Retina (tissue), 1 donor: ENCODE results near the gene TDRD15.
"Not testable (repeated sequence)": the region's sequence is repeated elsewhere in the genome, so short reads cannot be mapped to it uniquely, and the experiment has no call there.

Experiments used
- DNase-seq: peaks from one replicate; pipeline ENCODE4 v3.0.0-alpha.2; 2016

Gene TDRD15

GRCh38 chr2:21123473-21124393 is at the start of gene TDRD15:
TSS of gene TDRD15 (plus strand) at chr2:21123968. CDS start at chr2:21137468, 13,500 bp downstream.
- DNase-seq: no peak

GRCh38 chr2:21078296-21078695 is 45.5 kb upstream of the TDRD15 start:
- DNase-seq: no peak

DNA sequence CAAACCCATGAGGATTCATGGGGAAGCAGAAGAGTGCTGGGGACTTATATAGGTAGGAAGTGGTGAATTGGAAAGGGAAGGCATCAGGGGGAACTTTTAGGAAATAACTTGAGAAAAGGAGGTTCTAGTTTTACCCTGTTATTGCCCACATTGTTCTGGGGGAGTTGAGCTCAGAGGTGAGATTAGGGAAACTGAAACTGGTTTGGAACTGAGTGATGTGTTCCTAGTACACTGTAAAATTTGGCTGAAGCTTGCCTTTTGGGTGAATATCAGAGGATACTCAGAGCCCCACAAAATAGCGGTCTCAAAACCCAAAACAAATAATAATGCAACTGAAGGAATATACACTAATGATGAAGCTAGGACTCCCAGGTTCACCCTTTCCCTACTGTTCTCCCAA is 40.3 kb upstream of the TDRD15 start:
- DNase-seq: no peak

GRCh38 chr2:21084401-21084800 is 39.4 kb upstream of the TDRD15 start:
- no peak for DNase-seq

DNA sequence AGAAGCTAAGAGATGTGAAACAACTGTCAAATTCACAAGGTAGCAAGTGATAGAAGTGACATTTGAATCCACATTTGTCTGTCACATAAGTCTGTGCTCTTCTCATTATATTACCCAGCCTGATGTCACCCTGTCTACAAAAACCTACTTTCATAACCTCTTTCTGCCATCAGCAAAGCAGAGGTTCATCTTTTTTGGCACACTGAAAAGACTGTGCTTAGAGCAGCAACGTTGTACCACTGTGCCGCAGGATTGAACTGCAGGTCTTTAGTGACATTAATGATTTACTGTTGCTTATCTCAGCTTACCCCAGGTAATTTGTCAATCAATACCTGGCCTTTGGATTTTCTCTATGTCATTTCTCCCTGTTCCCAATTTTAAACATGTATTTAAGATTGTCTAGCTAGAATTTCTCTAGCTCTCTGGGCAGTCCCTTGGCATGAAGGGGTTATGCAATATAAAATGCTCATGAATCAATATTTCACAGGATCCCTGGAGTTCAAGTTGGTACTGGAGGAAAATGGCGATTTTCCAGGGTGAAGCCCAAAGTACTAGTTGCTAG is 31.4 kb upstream of the TDRD15 start:
- DNase-seq: no peak

DNA sequence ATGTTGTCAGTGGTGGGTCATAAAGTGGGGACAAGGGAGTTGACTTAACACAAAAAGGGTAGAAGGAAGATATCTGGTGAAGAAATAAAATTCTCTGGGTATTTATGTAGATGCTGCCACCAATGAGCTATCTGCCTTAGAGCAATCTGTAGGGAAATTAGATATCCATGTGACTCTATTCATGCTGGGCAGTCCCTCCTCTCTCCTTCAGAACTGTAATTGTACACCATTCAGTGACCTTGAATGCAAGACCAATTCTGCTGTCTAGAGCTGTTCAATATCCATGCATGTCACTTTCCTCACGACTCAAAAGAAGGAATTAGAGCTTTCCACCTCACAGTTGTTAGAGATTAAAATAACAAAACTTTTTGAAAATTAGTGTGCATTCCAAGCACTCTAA is 28.6 kb upstream of the TDRD15 start:
- DNase-seq: no peak

- DNase-seq: no peak
Measured at GRCh38 chr2:21095714-21096113, 28.1 kb upstream of the TDRD15 start.

DNA sequence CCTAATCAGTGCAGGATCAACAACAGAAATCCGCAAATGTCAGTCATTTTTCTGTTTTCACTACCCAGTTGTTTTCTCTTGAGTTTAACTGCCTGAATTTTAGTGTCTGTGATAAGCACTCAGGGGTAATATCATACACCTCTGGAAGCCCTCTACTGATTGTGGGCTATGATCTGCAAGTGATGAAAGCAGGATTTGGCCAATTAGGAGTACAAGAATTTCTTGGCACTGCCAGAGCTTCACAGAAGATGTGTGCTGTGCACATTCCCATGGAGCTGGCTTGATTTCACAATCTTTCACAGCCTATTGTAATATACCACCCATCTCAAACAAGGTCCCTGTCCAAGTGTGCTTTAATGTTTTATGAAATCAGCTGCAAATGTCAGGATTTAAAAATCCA is 27.3 kb upstream of the TDRD15 start:
- DNase-seq: no peak

GRCh38 chr2:21097331-21097730 is 26.4 kb upstream of the TDRD15 start:
- no peak for DNase-seq

GRCh38 chr2:21098294-21098693 is 25.5 kb upstream of the TDRD15 start:
- DNase-seq: no peak

DNA sequence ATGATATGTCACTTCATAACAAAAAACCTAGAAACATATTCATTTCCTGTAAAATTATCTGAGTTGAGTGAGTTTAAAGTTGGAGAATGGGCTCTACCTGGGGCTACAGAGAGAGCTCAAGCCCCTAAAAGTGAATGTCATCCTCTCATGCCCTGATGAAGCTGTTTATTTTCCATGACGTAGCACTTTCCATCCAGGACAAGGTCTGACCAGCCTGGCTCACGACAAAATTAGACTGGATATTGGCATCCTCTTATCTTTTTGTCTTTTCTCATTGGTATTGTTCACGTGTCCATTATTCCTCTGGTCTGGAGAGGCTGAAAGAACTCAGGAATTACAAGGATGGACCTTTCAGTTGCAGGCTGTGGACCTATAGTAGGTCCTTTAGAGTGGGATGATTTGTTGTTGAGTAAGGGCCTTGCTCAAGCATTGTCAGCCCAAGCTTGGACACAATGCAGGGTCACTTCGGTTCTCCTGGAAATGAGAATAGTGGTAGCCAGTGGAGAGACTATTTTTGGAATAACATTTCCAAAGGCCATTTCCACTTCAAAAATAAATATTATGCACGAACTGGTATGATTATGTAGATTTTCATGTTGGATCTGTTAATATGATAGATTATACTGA is 24.4 kb upstream of the TDRD15 start:
- no peak for DNase-seq

DNA sequence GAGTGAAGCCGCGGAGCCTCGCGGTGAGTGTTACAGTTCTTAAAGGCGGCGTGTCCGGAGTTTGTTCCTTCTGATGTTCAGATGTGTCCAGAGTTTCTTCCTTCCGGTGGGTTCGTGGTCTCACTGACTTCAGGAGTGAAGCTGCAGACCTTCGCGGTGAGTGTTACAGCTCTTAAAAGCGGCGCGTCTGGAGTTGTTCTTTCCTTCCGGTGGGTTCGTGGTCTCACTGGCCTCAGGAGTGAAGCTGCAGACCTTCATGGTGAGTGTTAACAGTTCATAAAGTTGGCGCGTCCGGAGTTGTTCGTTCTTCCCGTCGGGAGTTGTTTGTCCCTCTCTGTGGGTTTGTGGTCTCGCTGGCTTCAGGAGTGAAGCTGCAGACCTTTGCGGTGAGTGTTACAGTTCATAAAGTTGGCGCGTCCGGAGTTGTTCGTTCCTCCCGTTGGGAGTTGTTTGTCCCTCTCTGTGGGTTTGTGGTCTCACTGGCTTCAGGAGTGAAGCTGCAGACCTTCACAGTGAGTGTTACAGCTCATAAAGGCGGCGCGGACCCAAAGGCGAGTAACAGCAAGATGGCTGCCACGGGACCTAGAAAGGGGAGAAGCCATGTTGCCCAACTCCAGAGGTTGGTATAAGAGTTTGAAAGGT is 22.1 kb upstream of the TDRD15 start:
- not testable (repeated sequence) for DNase-seq

DNA sequence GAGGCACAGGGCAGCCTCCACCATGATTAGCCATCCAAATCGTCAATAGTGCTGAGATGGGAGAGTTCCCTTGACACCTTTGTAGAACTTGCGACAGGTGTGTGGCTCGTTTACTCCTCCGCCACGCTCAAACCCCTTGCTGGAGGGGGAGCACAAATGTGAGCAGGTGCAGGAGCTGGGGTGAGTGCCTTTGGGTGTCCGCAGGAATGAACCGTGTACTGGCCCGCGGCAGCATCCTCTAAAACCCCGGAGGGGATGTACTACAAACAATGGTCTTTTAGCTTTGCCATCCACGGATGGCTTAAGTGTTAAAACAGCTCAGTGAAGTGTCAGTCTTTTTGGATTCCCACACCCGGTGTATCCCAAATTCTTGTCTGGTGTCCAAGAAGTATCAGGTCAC is 21.4 kb upstream of the TDRD15 start:
- DNase-seq: no peak

GRCh38 chr2:21103274-21103891 is 20.4 kb upstream of the TDRD15 start:
- DNase-seq: no peak

- DNase-seq: no peak
Measured at GRCh38 chr2:21104030-21104660, 19.6 kb upstream of the TDRD15 start.

- DNase-seq: no peak
Measured at GRCh38 chr2:21111012-21111411, 12.8 kb upstream of the TDRD15 start.

GRCh38 chr2:21117688-21118087 is 6.1 kb upstream of the TDRD15 start:
- no peak for DNase-seq

GRCh38 chr2:21118302-21118920 is 5.4 kb upstream of the TDRD15 start:
- DNase-seq: peak; percentile 35

DNA sequence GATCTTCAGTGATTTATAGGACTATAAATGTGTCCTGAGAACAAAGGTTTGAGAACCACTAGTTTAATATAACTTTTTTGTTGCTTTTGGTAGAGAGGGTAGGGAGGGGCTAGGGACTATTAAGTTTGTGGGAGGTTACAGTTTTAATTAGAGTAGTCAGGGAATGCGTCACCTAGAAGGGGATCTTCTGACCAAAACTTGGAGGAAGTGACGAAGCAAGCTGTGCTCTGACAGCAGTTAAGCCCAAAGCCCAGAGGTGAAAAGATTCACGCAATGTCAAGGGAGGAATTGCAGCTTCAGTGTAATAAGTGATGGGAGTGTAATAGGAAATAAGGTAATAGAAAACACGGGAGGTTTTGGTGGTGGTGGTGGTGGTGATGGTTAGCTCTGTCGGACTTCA is 8.1 kb downstream of the TDRD15 start:
- no peak for DNase-seq

GRCh38 chr2:21135585-21135984 is 11.8 kb downstream of the TDRD15 start:
- no peak for DNase-seq

DNA sequence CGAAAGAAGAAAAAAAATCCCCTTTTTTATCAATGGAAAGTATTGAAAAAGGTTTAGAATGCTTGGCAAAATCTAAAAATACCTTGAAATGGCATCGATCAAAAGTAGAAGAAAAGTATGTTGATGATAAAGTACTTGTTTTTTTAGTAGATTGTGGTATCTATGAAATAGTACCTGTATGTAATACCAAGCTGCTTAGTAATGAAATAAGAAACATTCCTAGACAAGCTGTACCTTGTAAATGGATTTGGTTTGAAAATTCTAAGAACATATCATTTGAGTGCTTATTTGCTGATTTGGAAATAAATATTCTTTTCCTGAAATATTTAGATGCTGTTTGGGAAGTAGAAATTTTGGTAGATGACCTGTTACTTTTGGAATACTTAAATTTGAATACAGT is 18.4 kb downstream of the TDRD15 start:
- no peak for DNase-seq

- DNase-seq: no peak
Measured at GRCh38 chr2:21146638-21147037, 22.9 kb downstream of the TDRD15 start.
